CD4-positive, alpha-beta T cell treated with Interferon alpha-2 for 1 hour (primary cell): ENCODE measurements around the gene SLC44A4.
"Not testable (repeated sequence)": the region's sequence is repeated elsewhere in the genome, so short reads cannot be mapped to it uniquely, and the experiment has no call there.

Experiments
- DNase-seq, 2 donors: peaks; one replicate each; pipeline ENCODE4 v3.0.0-alpha.2; 2020 to 2022

The SLC44A4 gene

DNA sequence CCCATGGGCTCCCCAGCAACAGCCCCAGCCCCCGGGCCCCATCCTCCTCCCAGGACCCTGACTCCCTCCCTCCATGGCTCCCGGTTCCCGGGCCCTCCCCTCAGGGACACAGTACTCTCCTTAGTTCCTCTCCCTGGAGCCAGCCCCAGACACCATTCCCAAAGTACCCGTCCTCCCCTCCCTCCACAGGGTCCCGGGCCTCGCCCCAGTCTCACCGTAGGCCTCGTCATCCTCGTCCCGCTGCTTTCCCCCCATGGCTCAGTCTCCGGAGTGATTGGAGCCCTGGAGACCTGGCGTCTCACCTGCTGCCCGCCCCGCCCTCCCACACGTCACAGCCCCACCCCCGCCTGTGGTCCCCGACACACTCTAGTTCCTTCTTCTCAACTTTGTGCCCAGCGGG is at the start of gene SLC44A4:
Gene SLC44A4 (minus strand): TSS at position 272 of the 400 bp plus-strand sequence. CDS start 17 bp downstream, at position 255.
- DNase-seq, result no peak

GRCh38 chr6:31928672-31928939 is 49.8 kb upstream of the SLC44A4 start:
- DNase-seq, result no peak

DNA sequence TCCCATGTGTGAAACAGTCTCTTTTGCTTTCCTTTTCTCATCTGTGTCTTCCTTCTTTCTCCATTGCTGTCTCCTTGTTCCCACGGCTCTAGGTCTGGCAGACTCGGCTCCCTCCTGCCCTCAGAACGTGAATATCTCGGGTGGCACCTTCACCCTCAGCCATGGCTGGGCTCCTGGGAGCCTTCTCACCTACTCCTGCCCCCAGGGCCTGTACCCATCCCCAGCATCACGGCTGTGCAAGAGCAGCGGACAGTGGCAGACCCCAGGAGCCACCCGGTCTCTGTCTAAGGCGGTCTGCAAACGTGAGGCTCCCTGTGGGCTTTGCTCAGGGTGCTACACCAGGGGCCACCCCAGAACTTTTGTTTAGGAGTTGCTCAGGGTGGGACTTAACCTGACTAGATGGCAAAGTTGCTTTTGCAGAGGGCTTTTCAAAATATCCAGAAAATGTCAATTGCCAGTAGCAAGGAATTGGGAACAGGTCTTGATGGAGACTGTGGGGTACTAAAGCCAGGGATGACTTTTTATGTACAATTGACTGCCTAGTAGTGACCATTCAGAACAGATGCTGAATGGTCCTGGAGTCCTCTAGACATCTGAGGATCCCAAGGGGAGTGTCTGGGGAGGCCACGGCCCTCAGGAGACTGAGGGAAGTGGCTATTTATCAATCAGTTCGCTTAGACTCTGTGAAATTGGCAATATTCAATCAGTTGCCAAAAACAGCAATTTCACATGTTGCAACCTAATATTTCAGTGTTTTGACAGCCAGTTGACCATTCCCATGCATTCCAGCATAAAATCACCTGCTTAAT is 49.3 kb upstream of the SLC44A4 start:
- DNase-seq, result no peak

DNA sequence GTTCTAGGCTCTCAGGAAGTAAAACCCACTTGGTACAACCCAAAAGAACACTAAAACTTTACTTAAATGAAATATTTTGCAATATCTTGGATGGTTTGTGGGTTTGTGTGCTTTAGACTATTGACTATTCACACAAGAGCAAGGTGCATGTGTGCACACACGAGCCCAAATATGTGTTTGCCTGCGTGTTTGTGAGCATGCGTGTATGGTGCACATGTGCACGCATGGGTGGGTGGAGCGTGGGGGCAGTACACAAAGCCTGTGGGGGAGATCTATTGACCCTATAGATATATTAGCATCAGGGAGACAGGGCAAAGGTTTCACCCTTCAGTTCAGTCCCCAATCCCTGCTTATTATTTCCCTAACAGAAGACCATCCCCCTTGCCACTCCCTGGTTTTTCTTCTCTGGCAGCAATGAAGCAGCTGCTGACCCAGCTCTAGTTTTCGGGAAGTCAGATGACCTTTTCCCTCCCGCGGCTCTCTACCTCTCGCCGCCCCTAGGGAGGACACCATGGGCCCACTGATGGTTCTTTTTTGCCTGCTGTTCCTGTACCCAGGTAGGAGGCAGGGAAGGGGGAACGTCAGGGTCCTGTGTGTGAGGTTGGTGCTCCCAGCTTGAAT is 48.6 kb upstream of the SLC44A4 start, which contains the start of gene C2:
Gene C2 (plus strand): TSS at position 476 of the 621 bp plus-strand sequence. CDS start 36 bp downstream, at position 512.
- no peak for DNase-seq

DNA sequence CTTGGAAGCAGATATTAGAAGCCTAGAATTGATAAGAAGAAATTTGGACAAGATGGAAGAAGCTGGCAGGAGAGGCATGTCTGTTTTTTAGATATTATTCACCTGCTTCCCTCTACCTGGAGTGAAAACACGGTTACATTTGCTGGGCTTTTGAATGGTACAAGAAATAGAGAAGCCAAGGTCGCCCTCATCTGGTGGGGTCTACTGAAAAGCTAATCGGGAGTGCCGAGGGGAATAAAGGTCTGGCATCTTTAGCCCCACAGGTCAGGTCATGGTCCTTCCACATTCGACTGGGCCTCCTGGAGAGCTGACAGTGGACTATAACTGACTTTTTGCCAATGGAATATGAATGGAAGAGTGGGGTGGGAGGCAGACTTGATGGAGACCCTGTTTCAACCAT is 44.1 kb upstream of the SLC44A4 start:
- DNase-seq, result peak in 1 of 2 donors; percentile 34

GRCh38 chr6:31920811-31921210 is 42.0 kb upstream of the SLC44A4 start:
- DNase-seq, result no peak

DNA sequence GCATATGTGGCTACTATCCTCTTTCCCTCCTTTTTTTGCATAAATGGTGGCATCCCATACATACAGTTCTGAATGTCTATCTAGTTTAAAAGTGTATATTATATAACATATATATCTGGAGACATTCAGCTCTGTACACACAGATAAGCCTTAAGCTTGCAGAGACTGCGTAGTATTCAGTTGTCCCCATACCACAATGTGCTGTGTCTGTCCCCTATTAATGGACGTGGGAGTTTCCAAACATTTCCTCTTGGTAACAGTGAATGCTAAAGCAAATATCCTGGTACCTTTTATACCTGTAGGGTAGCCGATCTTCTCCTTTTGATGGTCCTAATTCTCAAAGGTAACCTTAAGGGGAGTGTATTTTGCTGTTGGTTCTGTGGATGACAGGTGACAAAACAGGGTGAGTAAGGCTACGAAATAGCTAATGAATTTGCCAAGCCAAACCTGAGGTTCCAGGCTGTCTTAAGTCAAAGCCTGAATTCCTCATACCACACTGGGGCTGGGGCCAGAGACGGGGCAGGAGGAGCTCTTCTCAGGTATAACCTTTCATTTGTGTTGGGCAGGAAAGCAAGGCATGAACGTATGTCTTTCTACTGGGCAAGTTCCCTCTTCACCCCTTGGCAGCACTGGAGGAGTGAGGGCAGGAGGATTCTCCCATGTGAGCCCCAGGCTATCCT is 41.0 kb upstream of the SLC44A4 start:
- DNase-seq, result no peak

DNA sequence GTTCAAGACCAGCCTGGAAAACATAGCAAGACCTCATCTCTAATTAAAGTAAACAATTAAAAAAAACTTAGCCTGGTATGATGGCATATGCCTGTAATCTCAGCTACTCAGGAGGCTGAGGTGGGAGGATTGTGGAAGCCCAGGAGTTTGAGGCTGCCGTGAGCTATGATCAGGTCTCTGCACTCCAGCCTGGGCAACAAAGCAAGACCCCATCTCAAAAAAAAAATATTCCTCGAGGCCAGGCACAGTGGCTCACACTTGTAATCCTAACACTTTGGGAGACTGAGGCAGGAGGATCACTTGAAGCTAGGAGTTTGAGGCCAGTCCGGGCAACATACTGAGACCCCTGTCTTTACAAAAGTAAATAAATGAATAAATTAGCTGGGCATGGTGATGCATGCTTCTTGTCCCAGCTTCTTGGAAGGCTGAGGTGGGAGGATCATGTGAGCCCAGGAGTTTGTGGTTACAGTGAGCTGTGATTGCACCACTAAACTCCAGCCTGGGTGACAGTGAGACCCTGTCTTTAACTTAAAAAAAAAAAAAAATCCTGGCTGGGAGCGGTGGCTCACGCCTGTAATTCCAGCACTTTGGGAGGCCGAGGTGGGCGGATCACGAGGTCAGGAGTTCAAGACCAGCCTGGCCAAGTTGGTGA is 39.4 kb upstream of the SLC44A4 start:
- no peak for DNase-seq

DNA sequence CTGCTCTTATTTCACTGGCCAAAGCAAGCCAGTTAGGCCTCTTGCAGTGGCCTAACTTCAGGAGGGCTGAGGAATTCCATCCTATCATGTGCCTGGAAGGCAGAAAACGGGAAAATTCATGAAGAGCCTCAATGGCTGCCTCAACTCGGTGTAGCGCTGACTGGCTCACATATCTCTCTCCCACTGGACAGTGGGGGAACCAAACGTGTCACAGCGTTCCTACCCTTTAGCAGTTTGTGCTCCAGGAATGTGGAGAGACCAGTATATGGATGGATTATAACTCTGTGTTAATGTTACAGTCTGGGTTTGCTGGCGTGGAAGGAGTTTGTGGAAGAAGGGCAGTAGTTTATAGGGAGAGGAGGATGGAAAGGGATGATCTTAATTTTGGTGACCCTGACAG is 37.0 kb upstream of the SLC44A4 start:
- no peak for DNase-seq

- no peak for DNase-seq
These were observed 36.6 kb upstream of the SLC44A4 start for GRCh38 chr6:31915351-31915750.

DNA sequence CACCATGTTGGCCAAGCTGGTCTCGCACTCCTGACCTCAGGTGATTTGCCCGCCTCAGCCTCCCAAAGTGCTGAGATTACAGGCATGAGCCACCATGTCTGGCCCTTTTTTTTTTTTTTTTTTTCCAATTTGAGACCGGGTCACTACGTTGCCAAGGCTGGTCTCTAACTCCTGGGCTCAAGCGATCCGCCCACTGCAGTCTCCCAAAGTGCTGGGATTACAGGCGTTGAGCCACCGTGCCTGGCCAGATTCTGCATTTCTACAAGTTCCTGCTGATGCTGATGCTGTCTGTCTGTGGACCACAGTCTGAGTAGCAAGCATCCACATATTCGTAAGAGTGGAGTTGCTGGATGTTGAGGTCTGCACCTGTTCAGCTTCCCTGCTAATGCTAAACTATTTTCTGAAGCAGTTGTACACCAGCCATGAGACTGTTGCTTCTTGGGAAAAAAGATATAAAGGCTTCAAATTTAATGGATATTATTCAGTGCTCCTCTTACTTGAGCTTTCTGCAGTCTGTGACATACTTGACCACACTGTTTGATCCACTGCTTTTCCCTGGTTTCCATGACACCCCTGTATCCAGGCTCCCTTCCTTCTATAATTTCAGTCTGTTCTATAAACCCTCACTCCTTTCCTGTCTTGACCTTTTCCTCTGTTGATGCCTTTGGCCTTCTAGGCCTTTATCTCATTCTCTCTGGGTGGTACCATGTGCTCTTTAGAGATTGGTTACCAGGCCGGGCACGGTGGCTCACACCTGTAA is 33.2 kb upstream of the SLC44A4 start:
- DNase-seq, result no peak

DNA sequence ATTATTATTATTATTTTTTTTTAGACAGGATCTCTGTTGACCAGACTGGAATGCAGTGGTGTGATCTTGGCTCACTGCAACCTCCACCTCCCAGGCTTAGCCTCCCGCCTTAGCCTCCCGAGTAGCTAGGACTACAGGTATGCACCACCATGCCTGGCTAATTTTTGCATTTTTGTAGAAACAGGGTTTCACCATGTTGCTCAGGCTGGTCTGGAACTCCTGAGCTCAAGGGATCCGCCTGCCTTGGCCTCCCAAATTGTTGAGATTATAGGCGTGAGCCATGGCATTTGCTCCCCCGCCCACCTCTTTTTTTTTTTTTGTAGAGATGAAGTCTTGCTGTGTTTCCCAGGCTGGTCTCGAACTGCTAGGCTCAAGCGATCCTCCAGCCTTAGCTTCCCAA is 30.5 kb upstream of the SLC44A4 start:
- not testable (repeated sequence) for DNase-seq

- DNase-seq, result no peak
These were observed 30.0 kb upstream of the SLC44A4 start for GRCh38 chr6:31908791-31909190.

DNA sequence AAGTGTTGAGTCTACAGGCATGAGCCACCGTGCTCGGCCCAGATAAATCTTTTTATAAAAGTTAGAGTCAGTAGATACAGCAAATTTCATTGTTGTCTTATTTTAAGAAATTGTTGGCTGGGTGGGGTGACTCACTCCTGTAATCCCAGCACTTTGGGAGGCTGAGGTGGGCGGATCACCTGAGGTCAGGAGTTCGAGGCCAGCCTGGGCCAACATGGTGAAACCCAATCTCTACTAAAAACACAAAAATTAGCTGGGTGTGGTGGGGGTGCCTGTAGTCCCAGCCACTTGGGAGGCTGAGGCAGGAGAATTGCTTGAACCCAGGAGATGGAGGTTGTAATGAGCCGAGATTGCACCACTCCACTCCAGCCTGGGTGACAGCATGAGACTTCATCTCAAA is 29.5 kb upstream of the SLC44A4 start:
- not testable (repeated sequence) for DNase-seq

DNA sequence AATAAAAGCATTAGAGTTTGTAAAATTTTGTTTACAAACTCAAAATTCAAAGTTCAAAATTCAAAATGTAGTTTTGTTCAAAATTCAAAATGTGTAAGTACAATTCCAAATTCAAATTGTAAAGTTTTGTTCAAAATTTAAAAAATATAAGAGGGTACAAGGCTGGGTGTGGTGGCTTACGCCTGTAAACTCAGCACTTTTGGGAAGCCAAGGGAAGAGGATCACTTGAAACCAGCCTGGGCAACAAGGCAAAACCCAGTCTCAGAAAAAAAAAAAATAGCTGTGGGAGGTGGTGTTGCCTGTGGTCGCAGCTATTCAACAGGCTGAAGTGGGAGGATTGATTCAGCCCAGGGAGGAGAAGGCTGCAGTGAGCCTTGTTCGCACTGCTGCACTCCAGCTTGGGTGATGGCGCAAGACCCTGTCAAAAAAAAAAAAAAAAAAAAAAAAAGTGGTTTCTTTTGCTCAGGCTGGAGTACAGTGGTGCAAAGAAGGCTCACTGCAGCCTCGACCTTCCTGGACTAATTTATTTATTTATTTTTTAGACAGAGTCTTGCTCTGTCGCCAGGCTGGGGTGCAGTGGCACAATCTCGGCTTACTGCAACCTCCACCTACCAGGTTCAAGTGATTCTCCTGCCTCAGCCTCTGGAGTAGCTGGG is 28.5 kb upstream of the SLC44A4 start:
- no peak for DNase-seq

GRCh38 chr6:31906727-31907126 is 27.9 kb upstream of the SLC44A4 start:
- DNase-seq, result not testable (repeated sequence)

DNA sequence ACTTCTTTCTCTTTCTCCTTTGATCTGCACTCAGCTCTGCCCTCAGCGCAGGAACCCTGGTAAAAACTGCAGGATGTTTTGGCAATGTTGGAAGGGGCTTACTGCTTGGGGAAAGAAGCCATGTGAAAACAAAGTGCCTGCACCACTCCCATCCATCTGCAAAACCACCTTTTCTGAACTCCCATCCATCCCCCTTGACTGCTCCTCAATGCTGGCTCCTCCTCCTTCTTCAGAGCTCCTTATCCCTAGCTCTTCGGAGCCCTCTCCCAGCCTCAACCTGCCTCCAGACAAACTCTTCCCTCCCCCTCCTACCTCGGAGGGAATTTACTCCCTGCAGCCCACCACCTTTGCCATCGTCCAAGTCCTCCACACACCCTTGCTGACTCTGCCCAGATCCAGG is 27.3 kb upstream of the SLC44A4 start:
- no peak for DNase-seq

GRCh38 chr6:31905041-31905440 is 26.2 kb upstream of the SLC44A4 start:
- DNase-seq, result no peak

DNA sequence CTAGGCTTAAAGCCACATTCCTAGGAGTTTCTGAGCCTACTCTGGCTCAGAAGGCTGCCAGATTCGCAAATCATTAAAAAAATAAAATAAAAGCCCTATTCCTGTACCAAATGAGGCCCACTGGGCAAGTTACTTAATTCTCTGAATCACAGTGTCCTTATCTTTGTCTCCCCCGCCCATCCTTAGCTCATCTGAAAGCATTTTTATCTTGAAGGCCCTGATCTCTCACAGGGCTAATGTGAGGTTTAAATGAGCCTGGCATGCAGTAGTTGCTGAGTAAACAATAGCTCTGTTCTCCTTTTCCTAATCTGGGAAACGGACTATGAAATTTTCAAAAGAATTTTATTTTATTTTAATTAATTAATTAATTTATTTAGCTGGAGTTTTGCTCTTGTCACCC is 25.2 kb upstream of the SLC44A4 start:
- DNase-seq, result no peak

DNA sequence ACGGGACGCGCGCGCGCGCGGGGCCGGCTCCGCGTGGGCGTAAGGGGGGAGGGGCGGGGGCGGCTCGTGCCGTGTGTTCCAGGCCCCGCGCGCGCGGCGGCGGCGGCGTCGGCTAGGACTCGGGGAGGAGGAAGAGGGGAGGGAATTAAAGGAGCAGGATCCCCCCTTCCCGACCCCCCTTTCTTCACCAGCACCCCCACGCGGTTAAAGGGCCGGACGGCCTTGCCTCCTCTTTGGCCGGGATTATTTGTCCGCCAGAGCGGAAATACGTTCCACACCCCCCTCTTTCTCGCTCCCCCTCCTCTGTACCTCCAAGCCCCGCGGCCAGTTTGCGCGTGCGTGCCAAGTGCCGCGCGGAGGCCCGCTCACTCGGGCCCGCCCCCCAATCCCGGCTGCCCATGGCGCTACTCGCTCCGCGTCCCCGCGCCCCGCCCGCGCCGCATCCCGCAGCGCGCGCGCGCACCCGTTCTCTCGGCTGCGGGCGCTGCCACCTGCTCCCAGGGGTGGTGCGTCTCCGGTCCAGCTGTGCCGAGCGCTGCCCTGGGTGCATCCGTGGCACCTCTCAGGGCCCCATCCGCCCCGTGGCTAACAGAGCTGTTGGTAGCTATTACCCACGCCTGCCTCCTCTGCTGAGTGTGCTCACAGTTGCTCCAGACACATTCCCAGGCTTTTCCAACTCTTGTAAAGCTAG is 23.3 kb upstream of the SLC44A4 start, which contains the start of gene ZBTB12:
Gene ZBTB12 (minus strand): TSS at position 134 of the 691 bp plus-strand sequence. CDS start 781 bp downstream, outside the sequence.
- DNase-seq, result peak; percentile 89 to 91

- DNase-seq, result peak; percentile 59 to 66
These were observed 22.7 kb upstream of the SLC44A4 start for GRCh38 chr6:31901415-31901952.
